Activated naive CD8-positive, alpha-beta T cell treated with anti-CD3 and anti-CD28 coated beads, Interleukin-2, amount 50 U/mL, for 16 hours (primary cell): ENCODE measurements around the gene PCDHGA8.
"Not testable (repeated sequence)": the region's sequence is repeated elsewhere in the genome, so short reads cannot be mapped to it uniquely, and the experiment has no call there.

Experiments
- DNase-seq: peaks from one replicate; pipeline ENCODE4 v3.0.0-alpha.2; 2020; ENCODE audit warnings: low read depth, low spot score

The PCDHGA8 gene

DNA sequence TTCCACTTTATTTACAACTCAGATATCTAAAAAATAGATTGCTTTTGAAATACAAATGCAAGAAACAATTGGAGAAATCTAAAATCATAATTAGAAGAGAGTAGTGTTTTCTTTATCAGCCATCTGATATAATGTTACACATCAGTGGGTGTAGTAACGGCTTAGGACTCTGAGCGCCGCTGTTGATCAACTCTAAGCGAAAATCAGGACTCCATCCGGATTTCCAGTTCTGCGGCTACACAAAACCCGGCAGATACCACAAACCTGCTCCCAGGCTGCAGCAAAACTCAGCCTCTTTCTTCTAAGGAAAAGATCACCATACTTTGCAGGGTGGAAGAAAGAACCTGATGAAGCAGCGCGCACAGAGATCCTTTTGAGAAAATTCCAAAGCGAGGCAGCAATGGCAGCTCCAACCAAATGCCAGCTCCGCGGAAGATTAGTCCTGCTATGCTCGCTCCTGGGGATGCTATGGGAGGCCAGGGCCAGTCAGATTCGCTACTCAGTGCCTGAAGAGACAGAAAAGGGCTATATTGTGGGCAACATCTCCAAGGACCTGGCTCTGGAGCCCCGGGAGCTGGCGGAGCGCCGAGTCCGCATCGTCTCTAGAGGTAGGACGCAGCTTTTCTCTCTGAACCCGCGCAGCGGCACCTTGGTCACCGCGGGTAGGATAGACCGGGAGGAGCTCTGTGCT lies 10.3 kb downstream of the PCDHGA8 start, which contains the start of gene PCDHGA9:
TSS of gene PCDHGA9 (plus strand) at position 226 of the 691 bp plus-strand sequence. CDS start at position 401, 175 bp downstream.
- no peak for DNase-seq

DNA sequence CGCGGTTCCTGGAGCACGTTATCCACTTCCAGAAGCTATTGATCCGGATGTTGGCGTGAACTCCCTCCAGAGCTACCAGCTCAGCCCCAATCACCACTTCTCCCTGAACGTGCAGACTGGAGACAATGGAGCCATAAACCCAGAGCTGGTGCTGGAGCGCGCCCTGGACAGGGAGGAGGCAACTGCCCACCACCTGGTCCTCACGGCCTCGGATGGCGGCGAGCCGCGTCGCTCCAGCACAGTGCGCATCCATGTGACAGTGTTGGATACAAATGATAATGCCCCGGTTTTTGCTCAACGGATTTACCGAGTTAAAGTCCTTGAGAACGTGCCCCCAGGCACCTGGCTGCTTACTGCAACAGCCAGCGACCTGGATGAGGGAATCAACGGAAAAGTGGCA lies 11.0 kb downstream of the PCDHGA8 start:
- DNase-seq, result no peak

DNA sequence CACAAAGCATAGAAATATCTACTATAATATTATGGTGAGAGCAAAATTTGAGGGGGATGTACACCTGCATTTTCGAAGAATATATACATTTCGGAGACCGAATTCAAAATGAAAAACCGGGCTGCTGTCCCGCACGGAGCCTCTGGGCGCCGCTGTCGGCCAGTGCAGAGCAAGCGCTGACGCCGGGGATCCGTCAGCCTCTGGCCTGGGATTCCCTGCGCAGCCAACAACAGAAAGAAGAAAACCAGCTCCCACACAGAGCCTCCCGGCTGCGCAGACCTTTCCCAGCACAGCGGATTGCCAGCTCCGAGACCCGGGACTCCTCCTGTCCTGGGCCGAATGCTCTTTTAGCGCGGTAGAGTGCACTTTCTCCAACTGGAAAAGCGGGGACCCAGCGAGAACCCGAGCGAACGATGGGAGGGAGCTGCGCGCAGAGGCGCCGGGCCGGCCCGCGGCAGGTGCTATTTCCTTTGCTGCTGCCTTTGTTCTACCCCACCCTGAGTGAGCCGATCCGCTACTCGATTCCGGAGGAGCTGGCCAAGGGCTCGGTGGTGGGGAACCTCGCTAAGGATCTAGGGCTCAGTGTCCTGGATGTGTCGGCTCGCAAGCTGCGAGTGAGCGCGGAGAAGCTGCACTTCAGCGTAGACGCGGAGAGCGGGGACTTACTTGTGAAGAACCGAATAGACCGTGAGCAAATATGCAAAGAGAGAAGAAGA lies 15.5 kb downstream of the PCDHGA8 start, which contains the start of gene PCDHGB6:
TSS of gene PCDHGB6 (plus strand) at position 232 of the 716 bp plus-strand sequence. CDS start at position 414, 182 bp downstream.
- DNase-seq, result not testable (repeated sequence)

- no peak for DNase-seq
Observed at GRCh38 chr5:141409598-141410306, 17.3 kb downstream of the PCDHGA8 start.

GRCh38 chr5:141411575-141411974 lies 19.1 kb downstream of the PCDHGA8 start:
- no peak for DNase-seq

DNA sequence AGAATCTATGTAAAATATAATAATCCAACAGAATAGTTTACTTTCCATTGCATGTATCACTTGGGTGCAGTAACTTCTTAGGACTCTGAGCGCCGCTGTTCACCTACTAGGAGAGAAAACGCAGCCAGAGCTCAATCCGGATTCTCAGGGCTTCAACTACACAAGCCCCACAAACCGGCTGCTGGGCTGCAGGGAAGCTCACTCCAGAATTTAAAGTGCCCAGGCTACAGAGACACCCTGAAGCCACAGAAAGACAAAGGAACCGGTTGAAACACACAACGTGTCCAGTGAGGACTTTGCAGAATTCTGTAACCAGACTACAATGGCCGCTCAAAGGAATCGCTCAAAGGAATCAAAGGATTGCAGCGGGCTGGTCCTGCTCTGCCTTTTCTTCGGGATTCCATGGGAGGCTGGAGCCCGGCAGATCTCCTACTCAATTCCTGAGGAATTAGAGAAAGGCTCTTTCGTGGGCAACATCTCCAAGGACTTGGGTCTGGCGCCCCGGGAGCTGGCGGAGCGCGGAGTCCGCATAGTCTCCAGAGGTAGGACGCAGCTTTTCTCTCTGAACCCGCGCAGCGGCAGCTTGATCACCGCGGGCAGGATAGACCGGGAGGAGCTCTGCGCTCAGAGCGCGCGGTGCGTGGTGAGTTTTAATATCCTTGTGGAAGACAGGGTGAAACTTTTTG lies 20.6 kb downstream of the PCDHGA8 start, which contains the start of gene PCDHGA10:
TSS of gene PCDHGA10 (plus strand) at position 134 of the 686 bp plus-strand sequence. CDS start at position 323, 189 bp downstream.
- DNase-seq, result peak; percentile 41

GRCh38 chr5:141413540-141414069 lies 21.2 kb downstream of the PCDHGA8 start:
- no peak for DNase-seq

- DNase-seq, result not testable (repeated sequence)
Observed at GRCh38 chr5:141414548-141415274, 22.3 kb downstream of the PCDHGA8 start.

DNA sequence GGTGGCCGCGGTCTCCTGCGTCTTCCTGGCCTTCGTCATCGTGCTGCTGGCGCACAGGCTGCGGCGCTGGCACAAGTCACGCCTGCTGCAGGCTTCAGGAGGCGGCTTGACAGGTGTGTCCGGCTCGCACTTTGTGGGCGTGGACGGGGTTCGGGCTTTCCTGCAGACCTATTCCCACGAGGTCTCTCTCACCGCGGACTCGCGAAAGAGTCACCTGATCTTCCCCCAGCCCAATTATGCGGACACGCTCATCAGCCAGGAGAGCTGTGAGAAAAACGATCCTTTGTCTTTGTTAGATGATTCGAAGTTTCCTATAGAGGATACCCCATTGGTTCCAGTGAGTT lies 22.8 kb downstream of the PCDHGA8 start:
- not testable (repeated sequence) for DNase-seq

GRCh38 chr5:141417494-141418172 lies 25.2 kb downstream of the PCDHGA8 start, which contains the start of gene PCDHGB7:
Gene PCDHGB7 (plus strand): TSS chr5:141417677. CDS start chr5:141417860, 183 bp downstream.
- not testable (repeated sequence) for DNase-seq

- DNase-seq, result no peak
Observed at GRCh38 chr5:141419074-141419880, 26.8 kb downstream of the PCDHGA8 start.

GRCh38 chr5:141420855-141421488 lies 28.5 kb downstream of the PCDHGA8 start, which contains the start of gene PCDHGA11:
Gene PCDHGA11 (plus strand): TSS chr5:141421051. CDS start chr5:141421228, 177 bp downstream.
- no peak for DNase-seq

DNA sequence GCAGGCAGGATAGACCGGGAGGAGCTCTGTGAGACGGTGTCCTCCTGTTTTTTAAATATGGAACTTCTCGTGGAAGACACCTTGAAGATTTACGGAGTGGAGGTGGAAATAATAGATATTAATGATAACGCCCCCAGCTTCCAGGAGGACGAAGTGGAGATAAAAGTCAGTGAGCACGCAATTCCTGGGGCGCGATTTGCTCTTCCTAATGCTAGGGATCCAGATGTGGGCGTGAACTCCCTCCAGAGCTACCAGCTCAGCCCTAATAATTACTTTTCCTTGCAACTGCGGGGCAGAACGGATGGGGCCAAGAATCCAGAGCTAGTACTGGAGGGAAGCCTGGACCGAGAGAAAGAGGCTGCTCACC lies 29.0 kb downstream of the PCDHGA8 start:
- no peak for DNase-seq

DNA sequence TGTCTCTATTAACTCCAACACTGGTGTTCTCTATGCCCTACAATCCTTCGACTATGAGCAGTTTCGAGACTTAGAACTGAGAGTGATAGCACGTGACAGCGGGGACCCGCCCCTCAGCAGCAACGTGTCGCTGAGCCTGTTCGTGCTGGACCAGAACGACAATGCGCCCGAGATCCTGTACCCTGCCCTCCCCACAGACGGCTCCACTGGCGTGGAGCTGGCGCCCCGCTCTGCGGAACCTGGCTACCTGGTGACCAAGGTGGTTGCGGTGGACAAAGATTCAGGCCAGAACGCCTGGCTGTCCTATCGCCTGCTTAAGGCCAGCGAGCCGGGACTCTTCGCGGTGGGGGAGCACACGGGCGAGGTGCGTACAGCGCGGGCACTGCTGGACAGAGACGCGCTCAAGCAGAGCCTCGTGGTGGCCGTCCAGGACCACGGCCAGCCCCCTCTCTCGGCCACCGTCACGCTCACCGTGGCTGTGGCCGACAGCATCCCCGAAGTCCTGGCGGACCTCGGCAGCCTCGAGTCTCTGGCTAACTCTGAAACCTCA lies 30.4 kb downstream of the PCDHGA8 start:
- DNase-seq, result no peak

- no peak for DNase-seq
Observed at GRCh38 chr5:141427783-141428426, 35.5 kb downstream of the PCDHGA8 start.

DNA sequence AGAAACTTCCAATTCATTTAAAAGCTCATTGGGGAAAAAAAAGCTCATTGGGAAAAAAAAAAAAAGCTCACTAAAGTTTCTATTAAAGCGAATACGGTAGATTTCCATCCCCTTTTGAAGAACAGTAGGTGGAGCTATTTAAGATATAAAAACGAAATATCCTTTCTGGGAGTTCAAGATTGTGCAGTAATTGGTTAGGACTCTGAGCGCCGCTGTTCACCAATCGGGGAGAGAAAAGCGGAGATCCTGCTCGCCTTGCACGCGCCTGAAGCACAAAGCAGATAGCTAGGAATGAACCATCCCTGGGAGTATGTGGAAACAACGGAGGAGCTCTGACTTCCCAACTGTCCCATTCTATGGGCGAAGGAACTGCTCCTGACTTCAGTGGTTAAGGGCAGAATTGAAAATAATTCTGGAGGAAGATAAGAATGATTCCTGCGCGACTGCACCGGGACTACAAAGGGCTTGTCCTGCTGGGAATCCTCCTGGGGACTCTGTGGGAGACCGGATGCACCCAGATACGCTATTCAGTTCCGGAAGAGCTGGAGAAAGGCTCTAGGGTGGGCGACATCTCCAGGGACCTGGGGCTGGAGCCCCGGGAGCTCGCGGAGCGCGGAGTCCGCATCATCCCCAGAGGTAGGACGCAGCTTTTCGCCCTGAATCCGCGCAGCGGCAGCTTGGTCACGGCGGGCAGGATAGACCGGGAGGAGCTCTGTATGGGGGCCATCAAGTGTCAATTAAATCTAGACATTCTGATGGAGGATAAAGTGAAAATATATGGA lies 38.1 kb downstream of the PCDHGA8 start, which contains the start of gene PCDHGA12:
TSS of gene PCDHGA12 (plus strand) at position 176 of the 782 bp plus-strand sequence. CDS start at position 429, 253 bp downstream.
- DNase-seq, result no peak

- no peak for DNase-seq
Observed at GRCh38 chr5:141431286-141431685, 38.9 kb downstream of the PCDHGA8 start.
